ENCODE measurements around the gene EPO.

EPO gene

DNA sequence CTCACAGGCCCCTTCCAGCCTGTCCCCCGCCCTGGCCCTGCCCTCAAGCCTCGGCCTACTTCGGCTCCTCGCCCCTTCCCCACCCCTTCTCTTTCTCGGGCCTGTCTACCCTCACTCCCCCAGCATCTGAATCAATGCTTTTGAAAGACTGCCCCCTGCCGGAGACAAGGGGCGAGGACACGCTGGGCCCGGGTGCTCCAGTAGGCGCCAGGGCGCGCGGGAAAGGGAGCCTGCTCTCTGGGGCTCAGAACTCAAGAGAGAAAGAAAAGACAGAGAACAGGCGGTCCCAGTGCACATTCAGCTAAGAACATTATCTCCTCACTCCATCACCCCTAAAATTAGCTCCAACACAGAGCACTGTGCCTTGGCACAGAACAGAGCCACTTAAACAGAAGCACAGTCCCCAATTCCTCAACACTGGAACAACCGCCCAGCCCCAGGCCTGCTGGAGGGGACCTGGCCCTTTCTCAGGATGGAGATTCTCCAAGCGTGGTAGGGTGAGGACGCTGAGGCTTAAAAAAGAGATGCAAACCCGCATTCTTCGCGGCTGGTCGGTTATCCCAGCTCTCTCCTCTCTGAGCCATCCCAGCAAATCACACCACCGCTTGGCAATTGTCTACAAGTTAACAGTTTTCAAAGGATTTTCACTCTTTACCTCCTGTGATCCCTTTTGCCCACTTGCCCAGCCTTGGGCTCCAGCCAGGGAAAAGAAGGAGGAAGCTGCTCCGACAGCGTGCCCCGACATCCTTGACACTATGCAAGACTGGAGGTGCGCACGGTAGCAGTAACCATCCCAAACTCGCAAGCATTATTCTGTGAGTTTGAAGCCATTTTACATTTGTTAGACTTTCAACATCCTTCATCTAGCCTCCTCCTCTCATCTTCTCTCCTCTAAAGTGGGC, 28.3 kb upstream of the EPO start:
- TF ChIP-seq CTCF (IDR thresholded peaks at IDR 0.05; ENCODE audit: control extremely low read depth, extremely low read depth, low read depth, missing control alignments): peak; percentile 97
- POLR2A ChIA-PET: interaction anchor here (0.6 to 1.1 kb wide), 3 partner anchors 80 to 262 kb away, joined by 3 to 4 read pairs (median 4); partner anchors contain the start of gene MOSPD3
- peak; percentile 87 for DNase-seq (ENCODE audit: extremely low spot score)
- CTCF ChIA-PET: interaction anchor here (0.6 to 10.3 kb wide), 29 partner anchors 10 to 215 kb away, joined by 3 to 159 read pairs (median 4); partner anchors contain the start of genes FBXO24, LRCH4, MOSPD3 and POP7

DNA sequence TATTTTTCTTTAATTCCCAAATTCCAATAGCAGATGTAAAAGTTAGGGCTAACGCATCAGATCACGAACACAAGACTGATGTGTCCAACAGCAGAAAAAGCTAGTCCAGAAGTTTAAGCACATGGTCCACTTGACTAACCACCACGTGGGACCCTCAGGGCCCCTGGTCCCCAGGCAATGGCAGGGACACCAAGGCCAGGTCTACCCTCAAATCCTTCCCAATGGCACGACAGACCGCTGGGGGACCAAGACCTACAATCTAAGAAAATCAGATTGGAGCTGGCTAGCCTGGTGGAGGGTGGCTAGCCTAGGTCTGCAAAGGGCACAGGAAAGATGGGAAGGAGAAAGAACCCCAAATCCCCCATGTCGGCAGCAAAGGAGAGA, 27.7 kb upstream of the EPO start:
- no peak for TF ChIP-seq CTCF (IDR thresholded peaks at IDR 0.05; ENCODE audit: control extremely low read depth, extremely low read depth, low read depth, missing control alignments)
- no peak for DNase-seq (ENCODE audit: extremely low spot score)
- ChIA-PET CTCF (interaction anchor here (0.8 to 10.3 kb wide), 22 partner anchors 9 to 266 kb away, joined by 3 to 159 read pairs (median 4); partner anchors contain the start of genes MOSPD3, POP7 and SLC12A9), POLR2A (interaction anchor here (0.9 kb wide), 1 partner anchor 80 kb away, joined by 4 read pairs; the partner anchor contains the start of gene MOSPD3)

- no peak for TF ChIP-seq CTCF (IDR thresholded peaks at IDR 0.05; ENCODE audit: control extremely low read depth, extremely low read depth, low read depth, missing control alignments)
- CTCF ChIA-PET: interaction anchor here (0.6 to 10.3 kb wide), 17 partner anchors 8 to 265 kb away, joined by 3 to 159 read pairs (median 4); partner anchors contain the start of genes MOSPD3, POP7 and SLC12A9
- no peak for DNase-seq (ENCODE audit: extremely low spot score)
- POLR2A ChIA-PET: interaction anchor here (0.6 to 2.2 kb wide), 2 partner anchors 12 to 191 kb away, joined by 3 to 9 read pairs; partner anchors contain the start of gene POP7
These were observed 26.8 kb upstream of the EPO start for GRCh38 chr7:100693312-100694097.

GRCh38 chr7:100694098-100694745, 26.0 kb upstream of the EPO start, which contains the start of gene GIGYF1:
GIGYF1 (minus strand) TSS chr7:100694250; CDS start chr7:100688238, 6,012 bp downstream.
- no peak for TF ChIP-seq CTCF (IDR thresholded peaks at IDR 0.05; ENCODE audit: control extremely low read depth, extremely low read depth, low read depth, missing control alignments)
- ChIA-PET CTCF (interaction anchor here (5.9 to 10.3 kb wide), 2 partner anchors 8 to 12 kb away, joined by 20 to 159 read pairs; partner anchors contain the start of gene POP7), POLR2A (interaction anchor here (2.2 kb wide), 1 partner anchor 12 kb away, joined by 9 read pairs; the partner anchor contains the start of gene POP7)
- peak; percentile 86 for DNase-seq (ENCODE audit: extremely low spot score)

- DNase-seq (ENCODE audit: extremely low spot score): no peak
- POLR2A ChIA-PET: no interaction called here
- no peak for TF ChIP-seq CTCF (IDR thresholded peaks at IDR 0.05; ENCODE audit: control extremely low read depth, extremely low read depth, low read depth, missing control alignments)
- CTCF ChIA-PET: interaction anchor here (1.4 to 10.3 kb wide), 4 partner anchors 10 to 156 kb away, joined by 3 to 159 read pairs (median 4); partner anchors contain the start of genes POP7 and SLC12A9
These were observed 24.1 kb upstream of the EPO start for GRCh38 chr7:100696123-100696521.

Measured in GM10248 (cell line).